HG03571 (cell line): ENCODE data around the gene ZBTB38.

ENCODE experiments used
- ATAC-seq: cut with Tn5 transposase; IDR thresholded peaks from one replicate; pipeline ENCODE4 v1.9.1; 2021; ENCODE audit not compliant: unreplicated experiment

The ZBTB38 gene

DNA sequence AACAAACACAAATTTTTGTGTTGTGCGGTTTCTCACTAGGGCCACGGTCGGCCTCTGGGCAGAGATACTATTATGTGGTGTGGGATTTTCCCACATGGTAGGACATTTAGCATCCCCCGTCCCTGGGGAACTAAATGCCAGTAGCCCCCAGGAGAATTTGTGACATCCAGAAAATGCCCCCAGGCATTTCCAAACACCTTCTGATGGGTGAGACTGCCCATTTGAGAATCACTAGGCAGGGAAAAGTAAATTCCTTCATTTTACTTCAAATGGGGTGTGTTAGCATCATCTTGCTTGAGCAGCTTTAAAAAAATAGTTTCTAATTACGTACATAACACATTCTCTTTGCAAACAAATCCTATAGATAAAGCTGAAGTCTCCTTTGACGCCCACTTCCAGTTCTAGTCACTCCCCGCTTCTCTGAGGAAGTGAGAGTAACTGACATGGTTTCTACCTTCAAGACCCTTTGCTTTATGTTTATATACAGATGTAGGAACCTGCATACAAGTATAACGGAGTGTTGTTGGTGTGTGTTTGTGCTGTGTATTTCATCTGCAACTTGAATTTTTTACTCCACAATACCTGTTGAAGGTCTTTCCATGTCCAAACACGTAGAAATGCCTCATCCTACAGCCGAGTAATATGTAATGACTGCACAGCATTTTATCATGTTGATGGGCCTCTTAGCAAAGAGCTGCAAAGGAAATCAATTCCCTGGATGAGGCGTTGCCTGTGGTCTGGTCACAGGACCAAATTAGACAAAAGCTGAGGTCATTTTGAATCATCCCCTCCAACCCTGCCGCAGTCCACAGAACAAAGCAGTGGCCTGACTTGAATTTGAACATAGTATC is 31.4 kb upstream of the ZBTB38 start:
- peak; percentile 91 for ATAC-seq

- no peak for ATAC-seq
These were observed 30.8 kb upstream of the ZBTB38 start for GRCh38 chr3:141337523-141337854.

- no peak for ATAC-seq
These were observed 30.3 kb upstream of the ZBTB38 start for GRCh38 chr3:141337991-141338390.

- ATAC-seq, result no peak
These were observed 29.4 kb upstream of the ZBTB38 start for GRCh38 chr3:141338881-141339280.

DNA sequence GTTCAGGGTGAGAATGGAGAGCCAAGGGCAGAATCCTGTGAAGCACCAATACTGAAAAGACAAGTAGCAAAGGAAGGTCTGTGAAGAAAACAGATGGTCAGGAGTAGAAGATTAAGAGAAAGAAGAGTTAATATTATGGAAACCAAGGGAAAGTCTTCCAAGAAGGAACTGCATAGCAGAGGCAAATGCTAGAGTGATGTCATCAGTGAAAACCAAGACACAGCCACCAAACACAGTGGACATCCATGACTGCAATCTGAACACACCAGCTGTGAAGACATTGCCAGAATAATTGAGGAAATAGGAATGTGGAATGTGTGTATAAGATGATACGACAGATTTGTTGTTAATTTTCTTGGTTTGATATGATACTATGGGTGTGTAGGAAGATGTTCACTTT is 26.8 kb upstream of the ZBTB38 start:
- ATAC-seq, result no peak

GRCh38 chr3:141342386-141342785 is 25.9 kb upstream of the ZBTB38 start:
- ATAC-seq, result no peak

DNA sequence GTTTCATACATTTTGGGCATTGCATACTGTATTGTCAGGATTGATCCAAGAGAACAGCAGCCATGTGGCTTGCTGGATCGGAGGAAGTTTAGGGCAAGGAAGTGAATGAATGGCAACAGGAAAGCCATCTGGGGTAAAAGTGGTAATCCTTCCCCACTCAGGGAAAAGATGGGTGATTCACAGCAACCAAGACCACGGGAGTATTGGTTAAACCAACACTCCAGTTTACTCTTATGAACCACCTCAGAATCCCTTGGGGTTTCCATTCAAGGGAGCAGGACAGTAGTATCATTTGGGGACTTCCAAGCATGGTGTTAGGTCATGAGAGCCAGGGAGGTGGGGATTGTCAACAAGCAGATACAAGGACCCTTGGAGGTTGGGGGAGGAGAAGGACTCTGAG is 25.2 kb upstream of the ZBTB38 start:
- no peak for ATAC-seq

DNA sequence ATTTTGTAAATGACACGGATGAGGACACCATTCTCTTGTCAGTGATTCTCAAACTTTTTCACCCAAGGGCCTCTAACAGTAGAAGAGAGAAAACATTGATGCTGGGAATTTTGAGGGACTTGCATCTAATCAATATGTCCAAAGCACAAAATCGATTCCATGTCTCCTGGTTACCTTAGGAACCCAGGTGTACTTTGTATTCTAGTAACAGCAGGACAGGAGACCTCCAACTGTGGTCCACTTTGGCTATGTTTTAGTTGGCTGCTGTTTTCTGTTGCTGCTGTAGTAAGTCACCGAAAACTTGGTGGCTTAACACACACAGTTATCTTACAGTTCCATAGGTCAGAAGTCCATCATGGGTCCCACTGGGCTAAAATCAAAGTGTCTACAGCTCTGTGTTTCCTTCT is 24.4 kb upstream of the ZBTB38 start:
- no peak for ATAC-seq

DNA sequence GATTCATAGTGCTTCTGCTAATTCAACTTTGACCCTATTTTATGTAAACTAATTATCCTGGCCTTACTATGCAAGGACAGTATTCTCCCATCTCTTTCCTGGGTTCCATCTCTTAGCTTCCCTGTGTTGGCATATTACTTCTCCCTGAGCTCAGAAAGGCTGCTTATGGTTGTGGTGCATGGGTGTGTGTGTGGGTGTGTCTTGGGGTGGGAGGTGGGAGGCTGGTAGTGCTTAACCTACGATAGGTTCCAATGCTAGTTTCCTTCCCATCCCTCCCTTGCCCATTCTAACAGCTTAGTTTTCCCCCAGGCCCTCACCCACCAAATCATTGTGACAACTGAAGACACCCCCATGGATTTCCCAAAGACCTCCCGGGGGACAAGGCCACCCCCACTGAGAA is 22.8 kb upstream of the ZBTB38 start:
- no peak for ATAC-seq

GRCh38 chr3:141346007-141346406 is 22.3 kb upstream of the ZBTB38 start:
- ATAC-seq, result no peak

DNA sequence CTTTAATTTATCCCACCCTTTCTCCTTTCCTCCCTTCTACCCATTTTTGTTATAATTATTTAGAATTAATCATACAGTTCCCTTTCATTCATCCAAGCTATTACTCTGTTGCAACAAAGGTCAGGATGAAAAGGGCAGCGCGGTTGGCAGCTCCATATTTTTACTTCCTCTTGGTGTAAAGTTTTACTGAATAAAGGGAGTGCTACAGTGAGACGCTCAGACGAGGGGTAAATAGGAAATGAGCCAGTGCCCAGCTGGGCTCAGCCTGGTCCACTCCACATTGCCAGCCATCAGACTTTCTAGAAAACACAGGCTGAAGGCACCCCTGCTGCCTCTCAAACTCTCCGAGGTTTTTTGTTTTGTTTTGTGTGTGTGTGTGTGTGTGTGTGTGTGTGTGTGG is 21.9 kb upstream of the ZBTB38 start:
- no peak for ATAC-seq

- no peak for ATAC-seq
These were observed 21.5 kb upstream of the ZBTB38 start for GRCh38 chr3:141346839-141347238.

- ATAC-seq, result no peak
These were observed 19.5 kb upstream of the ZBTB38 start for GRCh38 chr3:141348837-141349236.

DNA sequence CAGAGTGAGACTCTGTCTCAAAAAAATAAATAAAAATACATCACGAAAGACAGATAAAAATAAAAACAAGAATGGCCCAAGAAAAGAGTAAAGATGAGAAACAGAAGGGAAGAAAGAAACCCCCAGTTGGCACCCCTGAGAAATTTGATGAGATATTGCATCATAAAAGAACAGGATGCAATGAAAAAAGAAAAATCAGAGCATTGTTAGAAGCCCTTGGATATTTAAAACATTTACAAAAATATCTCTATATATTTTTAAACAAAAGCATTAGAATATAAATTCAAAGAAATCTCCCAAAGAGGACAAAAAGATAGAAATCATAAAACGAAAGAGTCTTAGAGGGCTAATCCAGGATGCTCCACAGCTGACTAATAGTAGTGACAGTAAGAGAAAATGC is 18.6 kb upstream of the ZBTB38 start:
- ATAC-seq, result no peak

DNA sequence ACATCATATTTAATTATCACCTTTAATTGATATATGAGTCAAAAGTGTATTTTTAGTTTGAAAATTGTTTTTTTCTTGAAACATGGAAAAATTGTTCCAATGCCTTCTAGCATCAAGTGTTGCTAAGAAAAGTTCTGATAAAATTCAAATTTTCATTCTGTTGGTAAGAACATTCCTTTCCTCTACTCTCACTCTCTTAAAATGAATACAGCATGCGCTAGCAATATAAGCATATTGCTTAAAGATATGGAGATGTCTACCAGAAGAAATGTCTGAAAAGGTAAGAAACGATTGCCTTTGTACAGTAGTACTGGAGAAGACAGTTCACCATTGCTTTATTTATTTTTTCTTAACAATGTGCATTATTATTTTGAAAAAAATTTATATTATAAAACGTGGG is 17.6 kb upstream of the ZBTB38 start:
- ATAC-seq, result no peak

- no peak for ATAC-seq
These were observed 15.9 kb upstream of the ZBTB38 start for GRCh38 chr3:141352262-141352984.

DNA sequence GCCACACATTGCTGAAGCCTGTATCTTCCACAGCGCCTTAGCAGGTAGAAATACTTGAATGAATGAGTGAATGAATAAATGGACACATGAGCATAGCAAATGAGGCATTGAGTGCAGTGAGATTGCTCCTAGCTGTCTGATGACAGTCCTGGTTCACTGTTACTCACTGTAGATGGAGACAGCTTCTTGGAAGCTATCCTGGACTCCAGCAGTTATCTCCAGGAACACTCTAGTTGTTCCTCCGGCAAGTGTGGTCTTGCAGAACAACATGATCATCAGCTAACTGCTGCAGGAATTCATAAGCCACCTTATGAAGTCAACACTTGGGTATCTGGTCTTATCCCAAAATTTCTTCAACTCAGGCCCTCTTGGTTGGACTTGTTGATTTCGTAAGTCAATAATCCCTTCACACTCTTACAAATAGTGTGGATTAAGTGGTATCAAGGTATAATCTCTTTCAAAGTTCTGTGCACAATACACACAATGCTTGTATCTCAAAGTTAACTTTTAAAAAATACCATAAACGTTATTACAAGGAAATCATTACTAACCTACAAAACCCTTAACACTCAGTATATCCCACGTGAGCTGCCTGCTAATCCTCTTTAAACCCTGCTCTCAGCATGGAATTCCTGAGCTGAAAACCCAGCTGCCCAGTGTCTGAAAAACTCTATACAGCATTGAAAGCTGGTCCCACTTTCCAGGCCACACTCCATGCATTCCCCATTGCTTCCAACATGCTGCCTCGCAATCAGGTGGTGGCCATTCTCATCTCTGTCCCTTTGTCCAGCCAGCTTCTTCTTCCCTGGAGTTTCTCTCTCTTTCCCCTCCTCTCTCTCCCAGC is 14.4 kb upstream of the ZBTB38 start:
- ATAC-seq, result no peak

- ATAC-seq, result no peak
These were observed 13.8 kb upstream of the ZBTB38 start for GRCh38 chr3:141354517-141354916.

- ATAC-seq, result no peak
These were observed 13.1 kb upstream of the ZBTB38 start for GRCh38 chr3:141355242-141355641.

DNA sequence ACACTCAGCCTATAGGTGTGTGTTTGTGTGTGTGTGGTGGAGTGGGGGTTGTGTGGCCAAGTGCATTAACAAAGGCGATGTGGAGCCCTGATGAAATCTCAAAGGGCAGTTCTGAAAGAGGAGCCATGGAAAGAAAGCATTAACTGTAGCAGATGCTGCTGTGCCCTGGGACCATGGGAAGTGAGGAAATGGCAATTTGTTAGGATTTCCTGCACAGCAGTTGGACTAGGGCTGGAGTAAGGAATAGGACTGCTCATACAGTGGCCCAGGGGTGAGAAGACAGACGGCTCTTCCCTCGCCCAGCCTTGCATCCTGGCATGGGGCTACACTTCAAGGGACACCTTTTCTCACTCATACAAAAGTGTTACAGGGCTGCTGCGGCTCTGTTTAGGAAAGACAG is 12.3 kb upstream of the ZBTB38 start:
- no peak for ATAC-seq

GRCh38 chr3:141360888-141361598 is 7.3 kb upstream of the ZBTB38 start:
- no peak for ATAC-seq
